H1 (cell line): ENCODE data around the gene KATNAL2. TPM values are rescaled to one million over a fixed set of nuclear protein-coding genes. Genes with fewer than 3 reads are reported as not detected.

Experiments used
- CEBPB ChIP-seq: IDR thresholded peaks from 2 replicates; pipeline ENCODE4 v1.6.1; 2012; ENCODE audit warnings: low read depth, low read length
- CHD1 ChIP-seq: IDR thresholded peaks from 2 replicates; pipeline ENCODE4 v1.6.1; 2012; ENCODE audit warnings: low read depth, low read length, improper control_type of control experiment
- KDM5A ChIP-seq: fragments of 200-600 bp; IDR thresholded peaks from 2 replicates; pipeline ENCODE4 v1.7.1; 2012; ENCODE audit warnings: mild to moderate bottlenecking, low read length, inconsistent platforms, mixed read lengths
- SAP30 ChIP-seq: fragments of 300-600 bp; sonication (generic); IDR thresholded peaks from 2 replicates; pipeline ENCODE4 v1.7.1; 2012; ENCODE audit warnings: low read length, moderate library complexity, mild to moderate bottlenecking, inconsistent platforms; ENCODE audit not compliant: insufficient read depth, insufficient replicate concordance
- TBP ChIP-seq: IDR thresholded peaks from 2 replicates; pipeline ENCODE4 v1.6.1; 2011; ENCODE audit warnings: low read depth, low read length, improper control_type of control experiment
- TEAD4 ChIP-seq: IDR thresholded peaks from 2 replicates; pipeline ENCODE4 v1.6.1; 2012; ENCODE audit warnings: low read depth, low read length, inconsistent platforms, mixed read lengths
- YY1 ChIP-seq: IDR thresholded peaks from 2 replicates; pipeline ENCODE4 v1.6.1; 2011; ENCODE audit warnings: low read depth, mild to moderate bottlenecking, low read length
- polyA plus RNA-seq, 7 experiments: library from polyadenylated mRNA; depleted of rRNA in 3 of 7; stranded (reverse) in 5 of 7; unstranded in 2 of 7; fragments of >200 nt in 5 of 7; fragments of 200-250 nt in 2 of 7; gene quantifications; 1 replicate in 5 of 7; 2 replicates in 1 of 7; 4 replicates in 1 of 7; pipeline versions ENCODE4 v1.2.1 to v1.2.3, GENCODE V29; 2011 to 2013; ENCODE audit warnings: missing spikeins in 2 of 7, mixed read lengths in 2 of 7
- total RNA-seq: library from RNA; stranded (reverse); fragmentation: NEBNext Ultra II Directional; extraction: Animal tissue kit (Norgen Biotek cat#: 25700); gene quantifications from 2 replicates; pipeline ENCODE4 v1.2.1, GENCODE V29; 2021
- TF ChIP-seq, protein P1 (sequence below): IDR thresholded peaks from 2 replicates; pipeline ENCODE4 v1.6.1; 2012; ENCODE audit warnings: low read length, inconsistent platforms

KATNAL2 gene
- total and polyA plus RNA-seq, 2 of the 8 experiments (the other 6 are each of a cell fraction or from before 2014, with no cell fraction given), result 10.0 to 15.2 TPM

DNA sequence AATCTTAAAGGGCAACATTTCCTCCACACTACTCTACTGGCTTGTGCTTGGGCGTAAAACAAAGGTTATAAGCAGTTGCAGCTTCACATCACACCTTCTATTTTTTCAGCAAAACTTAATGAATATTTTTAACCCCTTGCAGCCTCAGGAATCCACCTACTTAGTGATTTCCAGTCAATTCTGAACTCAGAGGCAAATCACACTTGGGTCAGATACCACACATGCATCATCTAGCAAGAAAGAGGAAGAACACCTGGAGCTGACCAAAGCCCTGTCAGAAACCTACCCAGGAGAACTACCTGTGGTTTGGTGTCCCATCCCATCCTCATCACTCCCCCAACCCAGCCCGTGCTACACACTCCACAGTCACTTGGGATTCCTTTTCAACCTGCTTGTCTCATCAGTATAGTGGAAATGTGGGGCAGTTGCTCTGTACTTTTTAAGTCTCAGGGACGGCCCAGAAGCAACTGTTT, 25.6 kb upstream of the KATNAL2 start (continued):
- TF ChIP-seq, protein P1, sequence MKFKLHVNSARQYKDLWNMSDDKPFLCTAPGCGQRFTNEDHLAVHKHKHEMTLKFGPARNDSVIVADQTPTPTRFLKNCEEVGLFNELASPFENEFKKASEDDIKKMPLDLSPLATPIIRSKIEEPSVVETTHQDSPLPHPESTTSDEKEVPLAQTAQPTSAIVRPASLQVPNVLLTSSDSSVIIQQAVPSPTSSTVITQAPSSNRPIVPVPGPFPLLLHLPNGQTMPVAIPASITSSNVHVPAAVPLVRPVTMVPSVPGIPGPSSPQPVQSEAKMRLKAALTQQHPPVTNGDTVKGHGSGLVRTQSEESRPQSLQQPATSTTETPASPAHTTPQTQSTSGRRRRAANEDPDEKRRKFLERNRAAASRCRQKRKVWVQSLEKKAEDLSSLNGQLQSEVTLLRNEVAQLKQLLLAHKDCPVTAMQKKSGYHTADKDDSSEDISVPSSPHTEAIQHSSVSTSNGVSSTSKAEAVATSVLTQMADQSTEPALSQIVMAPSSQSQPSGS, result no peak
- TF ChIP-seq CEBPB, result no peak
- TF ChIP-seq TEAD4, result no peak
- no peak for TF ChIP-seq CHD1
- no peak for TF ChIP-seq TBP
- TF ChIP-seq YY1, result no peak
- no peak for TF ChIP-seq SAP30
- TF ChIP-seq KDM5A, result no peak
